Measurements from ENCODE around the gene ECHDC3.

GRCh38 chr10:11776080-11776479 lies 33.9 kb downstream of the ECHDC3 start:
- TF ChIP-seq CTCF (IDR thresholded peaks at IDR 0.05) (no peak), ZFX (IDR thresholded peaks at IDR 0.05; ENCODE audit: borderline replicate concordance) (no peak)
